NCI-H2196 (cell line): ENCODE measurements around the gene HDGFL2.

Experiments used
- DNase-seq: peaks from one replicate; lab custom pipeline; 2025; ENCODE audit not compliant: unreplicated experiment; lab: John Stamatoyannopoulos, UW

The HDGFL2 gene

GRCh38 chr19:4472174-4472974 is at the start of gene HDGFL2:
TSS of gene HDGFL2 (plus strand) at chr19:4472297. CDS start at chr19:4472351, 54 bp downstream.
- DNase-seq: no peak

- no peak for DNase-seq
Observed at GRCh38 chr19:4423416-4424126, 48.5 kb upstream of the HDGFL2 start.

- DNase-seq: no peak
Observed at GRCh38 chr19:4425537-4425936, 46.6 kb upstream of the HDGFL2 start.

GRCh38 chr19:4428326-4428975 is 43.6 kb upstream of the HDGFL2 start:
- no peak for DNase-seq

- DNase-seq: no peak
Observed at GRCh38 chr19:4429256-4429655, 42.8 kb upstream of the HDGFL2 start.

- no peak for DNase-seq
Observed at GRCh38 chr19:4429771-4430171, 42.3 kb upstream of the HDGFL2 start.

GRCh38 chr19:4430760-4431159 is 41.3 kb upstream of the HDGFL2 start:
- DNase-seq: no peak

GRCh38 chr19:4431296-4431695 is 40.8 kb upstream of the HDGFL2 start:
- no peak for DNase-seq

- DNase-seq: no peak
Observed at GRCh38 chr19:4431808-4432674, 40.1 kb upstream of the HDGFL2 start.

- no peak for DNase-seq
Observed at GRCh38 chr19:4432918-4433506, 39.1 kb upstream of the HDGFL2 start.

GRCh38 chr19:4434391-4434790 is 37.7 kb upstream of the HDGFL2 start:
- no peak for DNase-seq

GRCh38 chr19:4436231-4436630 is 35.9 kb upstream of the HDGFL2 start:
- DNase-seq: no peak

- DNase-seq: no peak
Observed at GRCh38 chr19:4437103-4437502, 35.0 kb upstream of the HDGFL2 start.

- DNase-seq: no peak
Observed at GRCh38 chr19:4439243-4439642, 32.9 kb upstream of the HDGFL2 start.

GRCh38 chr19:4441994-4442818 is 29.9 kb upstream of the HDGFL2 start:
- no peak for DNase-seq

GRCh38 chr19:4442819-4443146 is 29.3 kb upstream of the HDGFL2 start:
- no peak for DNase-seq

- no peak for DNase-seq
Observed at GRCh38 chr19:4443188-4443587, 28.9 kb upstream of the HDGFL2 start.

- DNase-seq: no peak
Observed at GRCh38 chr19:4443966-4444764, 27.9 kb upstream of the HDGFL2 start.
